HG02852 (cell line): ENCODE measurements around the gene NEBL.

Source experiments
- ATAC-seq: cut with Tn5 transposase; IDR thresholded peaks from one replicate; pipeline ENCODE4 v1.9.1; 2021; ENCODE audit warnings: mild to moderate bottlenecking, moderate library complexity; ENCODE audit not compliant: unreplicated experiment

NEBL gene

GRCh38 chr10:20871970-20872369 lies 25.1 kb downstream of the NEBL start:
- no peak for ATAC-seq

GRCh38 chr10:20870834-20871233 lies 26.3 kb downstream of the NEBL start:
- ATAC-seq = no peak

- ATAC-seq = no peak
Measured at GRCh38 chr10:20863008-20863407, 34.1 kb downstream of the NEBL start.

- ATAC-seq = no peak
Measured at GRCh38 chr10:20858292-20859124, 38.6 kb downstream of the NEBL start.

- no peak for ATAC-seq
Measured at GRCh38 chr10:20856484-20856883, 40.6 kb downstream of the NEBL start.

- no peak for ATAC-seq
Measured at GRCh38 chr10:20855398-20856038, 41.6 kb downstream of the NEBL start.

- ATAC-seq = no peak
Measured at GRCh38 chr10:20853276-20853675, 43.8 kb downstream of the NEBL start.

GRCh38 chr10:20852303-20852702 lies 44.8 kb downstream of the NEBL start:
- ATAC-seq = no peak

GRCh38 chr10:20847512-20847911 lies 49.6 kb downstream of the NEBL start:
- ATAC-seq = no peak

- no peak for ATAC-seq
Measured at GRCh38 chr10:20846263-20846662, 50.8 kb downstream of the NEBL start.

- ATAC-seq = no peak
Measured at GRCh38 chr10:20841419-20841818, 55.7 kb downstream of the NEBL start.

GRCh38 chr10:20839910-20840309 lies 57.2 kb downstream of the NEBL start:
- ATAC-seq = no peak

GRCh38 chr10:20839141-20839540 lies 58.0 kb downstream of the NEBL start:
- ATAC-seq = no peak

GRCh38 chr10:20836401-20836800 lies 60.7 kb downstream of the NEBL start:
- no peak for ATAC-seq

- ATAC-seq = no peak
Measured at GRCh38 chr10:20835335-20835734, 61.8 kb downstream of the NEBL start.

GRCh38 chr10:20834825-20835224 lies 62.3 kb downstream of the NEBL start:
- no peak for ATAC-seq

- ATAC-seq = no peak
Measured at GRCh38 chr10:20822825-20823224, 74.3 kb downstream of the NEBL start.

GRCh38 chr10:20817646-20818045 lies 79.5 kb downstream of the NEBL start:
- ATAC-seq = no peak

- no peak for ATAC-seq
Measured at GRCh38 chr10:20817116-20817515, 80.0 kb downstream of the NEBL start.

- no peak for ATAC-seq
Measured at GRCh38 chr10:20814116-20814515, 83.0 kb downstream of the NEBL start.

GRCh38 chr10:20811131-20811530 lies 86.0 kb downstream of the NEBL start:
- no peak for ATAC-seq

- no peak for ATAC-seq
Measured at GRCh38 chr10:20809631-20810030, 87.5 kb downstream of the NEBL start.
